Lower lobe of right lung (tissue), 2 donors: ENCODE results near the gene CDC26. TPM values are rescaled to one million over a fixed set of nuclear protein-coding genes. Genes with fewer than 3 reads are reported as not detected.
A peak's percentile ranks its signal among the peaks of the same experiment; 100 is the strongest.

Source experiments
- ATAC-seq, 2 donors: fragments of 200-7000 bp; cut with Tn5 transposase; one replicate each; pipeline ENCODE4 v1.9.1; 2020 to 2022; ENCODE audit warnings: mild to moderate bottlenecking in 2 of 2, moderate library complexity in 2 of 2
- DNase-seq: peaks from one replicate; pipeline ENCODE4 v3.0.0-alpha.2; 2020
- H3K27ac ChIP-seq: fragments of 200-600 bp; one replicate; pipeline ENCODE4 v1.8.0; 2022
- H3K27me3 ChIP-seq: fragments of 200-600 bp; one replicate; pipeline ENCODE4 v1.8.0; 2022; ENCODE audit warnings: low read depth
- H3K36me3 ChIP-seq: fragments of 200-600 bp; one replicate; pipeline ENCODE4 v1.8.0; 2022; ENCODE audit warnings: mild to moderate bottlenecking
- H3K4me1 ChIP-seq: fragments of 200-600 bp; one replicate; pipeline ENCODE4 v1.8.0; 2022
- H3K4me3 ChIP-seq: fragments of 200-600 bp; one replicate; pipeline ENCODE4 v1.8.0; 2022; ENCODE audit warnings: mild to moderate bottlenecking
- H3K9me3 ChIP-seq: fragments of 200-600 bp; one replicate; pipeline ENCODE4 v1.8.0; 2022
- CTCF ChIP-seq: fragments of 200-600 bp; IDR thresholded peaks from one replicate; pipeline ENCODE4 v1.8.0; 2022; ENCODE audit warnings: antibody characterized with exemption, mild to moderate bottlenecking
- intact Hi-C: fragments of 100-400 bp; cut with DNase I; formaldehyde crosslinking; loops from one replicate; pipeline ENCODE4 v1.11.0; 2022
- total RNA-seq: library from RNA; stranded (reverse); fragmentation: NEBNext Ultra II Directional; extraction: Animal tissue kit (Norgen Biotek cat#: 25700); gene quantifications from one replicate; pipeline ENCODE4 v1.2.1, GENCODE V29; 2021
- donor health status: DM: no; HTN: yes; CAD: no; lungs with severe emphysema.

CDC26 gene
- total RNA-seq, 1 donor from 2014 or later = 29.1 TPM

DNA sequence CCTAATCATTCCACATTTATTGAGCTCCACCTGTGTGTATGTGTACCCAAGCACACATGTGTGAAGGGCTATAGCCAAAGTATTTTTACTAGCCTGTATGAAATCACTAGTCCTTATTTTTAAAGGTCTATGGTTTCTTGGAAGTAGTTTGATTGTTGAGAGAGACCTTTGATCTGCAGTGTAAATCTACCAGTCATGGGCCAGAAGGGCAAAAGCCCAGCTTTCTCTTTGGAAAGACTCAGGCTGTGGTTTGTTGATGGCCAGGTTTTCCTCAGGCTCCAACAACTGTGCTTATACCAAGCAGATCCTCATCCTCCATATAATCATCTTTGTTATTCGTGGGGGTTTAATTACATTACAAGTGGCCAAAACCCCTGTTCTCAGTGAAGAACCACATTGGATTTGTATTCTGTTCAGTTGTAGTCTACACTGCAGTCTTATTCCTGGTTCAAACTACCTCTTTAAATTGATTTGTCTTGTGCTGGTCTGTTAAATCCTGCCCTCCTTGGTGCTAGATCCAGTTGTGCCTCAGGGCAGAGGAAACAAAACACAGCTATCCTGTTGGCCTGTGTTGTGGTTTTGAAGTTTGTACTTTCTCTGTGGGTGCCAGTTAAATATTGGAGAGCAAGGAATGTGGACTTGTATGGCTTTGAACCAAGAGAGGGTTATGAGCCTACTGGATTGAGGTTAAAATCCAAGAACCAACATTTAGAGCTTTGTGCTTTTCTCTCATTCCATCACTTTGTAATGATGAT, 13.3 kb downstream of the CDC26 start:
- ATAC-seq (no peak), DNase-seq (no peak)
- Histone ChIP-seq H3K4me1 (no peaks in the 10 kb centered on the region), H3K27me3 (no peaks in the 10 kb centered on the region), H3K9me3 (no peaks in the 10 kb centered on the region), H3K27ac (no peak overlapping the region), H3K4me3 (no peak overlapping the region), H3K36me3 (peaks cover 82% of the 10 kb centered on the region)
- TF ChIP-seq CTCF = no peak
- intact Hi-C loops = no loop called here

GRCh38 chr9:113258282-113258681, 17.1 kb downstream of the CDC26 start:
- DNase-seq (no peak), ATAC-seq (no peak)
- intact Hi-C loops = no loop called here
- no peaks in the 10 kb centered on the region for H3K9me3 ChIP-seq
- no peaks in the 10 kb centered on the region for H3K27me3 ChIP-seq
- TF ChIP-seq CTCF = no peak
- no peaks in the 10 kb centered on the region for H3K4me1 ChIP-seq
- H3K4me3 ChIP-seq = no peak overlapping the region
- peaks cover 64% of the 10 kb centered on the region for H3K36me3 ChIP-seq
- H3K27ac ChIP-seq = no peak overlapping the region

DNA sequence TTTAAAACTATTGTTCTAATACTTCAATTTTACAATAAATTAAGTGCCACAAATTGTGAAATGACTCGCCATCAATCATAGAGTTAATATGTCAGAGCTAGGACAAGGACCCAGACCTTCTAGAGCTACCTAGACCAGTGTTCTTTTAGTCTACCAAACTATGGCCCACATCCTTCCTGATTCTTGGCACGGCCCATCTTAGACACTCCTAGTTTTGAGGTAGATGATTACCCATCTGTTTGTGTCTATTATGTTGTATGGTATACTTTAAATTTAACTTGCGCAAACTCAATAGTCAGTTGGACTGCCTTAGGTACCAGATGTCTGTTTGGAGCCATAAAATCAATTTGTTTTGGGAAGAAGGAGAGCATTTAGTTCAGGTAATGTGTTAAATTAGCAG, 17.5 kb downstream of the CDC26 start:
- intact Hi-C loops = no loop called here
- H3K36me3 ChIP-seq = peaks cover 60% of the 10 kb centered on the region

GRCh38 chr9:113255438-113255837, 19.9 kb downstream of the CDC26 start:
- no peak for TF ChIP-seq CTCF
- peak; percentile 53 for DNase-seq
- intact Hi-C loops = no loop called here
- H3K27ac ChIP-seq = no peak overlapping the region
- no peaks in the 10 kb centered on the region for H3K27me3 ChIP-seq
- no peaks in the 10 kb centered on the region for H3K9me3 ChIP-seq
- no peaks in the 10 kb centered on the region for H3K4me1 ChIP-seq
- peak; percentile 71 to 83 for ATAC-seq
- no peak overlapping the region for H3K4me3 ChIP-seq
- peaks cover 35% of the 10 kb centered on the region for H3K36me3 ChIP-seq

More for the DNA sequence above, 17.5 kb downstream of the CDC26 start:
- TF ChIP-seq CTCF = no peak
- H3K27me3 ChIP-seq = no peaks in the 10 kb centered on the region
- no peak overlapping the region for H3K4me3 ChIP-seq
- no peaks in the 10 kb centered on the region for H3K4me1 ChIP-seq
- H3K27ac ChIP-seq = no peak overlapping the region
- no peaks in the 10 kb centered on the region for H3K9me3 ChIP-seq
- DNase-seq (no peak), ATAC-seq (no peak)

DNA sequence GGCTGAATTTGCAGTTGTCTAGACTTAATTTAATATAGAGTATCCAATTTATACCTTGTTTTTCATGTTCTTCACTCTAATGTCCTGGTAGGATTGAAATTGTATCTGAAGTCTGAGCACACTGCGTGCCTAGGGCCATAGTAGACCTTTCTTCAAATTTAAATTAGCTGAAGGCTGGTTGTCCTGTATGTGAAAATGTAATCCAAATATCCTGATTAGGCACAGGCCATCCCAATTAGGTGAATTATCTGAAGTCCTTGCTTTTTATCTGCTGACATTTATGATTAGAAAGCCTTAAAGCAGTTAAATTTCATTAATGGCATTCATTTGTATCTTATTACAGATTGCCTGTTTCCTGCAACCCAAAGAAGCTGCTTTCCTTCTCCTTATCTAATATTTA, 20.4 kb downstream of the CDC26 start:
- Histone ChIP-seq H3K27ac (no peak overlapping the region), H3K4me3 (no peak overlapping the region), H3K36me3 (peaks cover 31% of the 10 kb centered on the region), H3K4me1 (no peaks in the 10 kb centered on the region), H3K9me3 (no peaks in the 10 kb centered on the region), H3K27me3 (no peaks in the 10 kb centered on the region)
- ATAC-seq (no peak), DNase-seq (no peak)
- intact Hi-C loops = no loop called here
- no peak for TF ChIP-seq CTCF
